SK-N-MC (cell line): ENCODE measurements around the gene SEL1L2.

Source experiments
- EZH2 ChIP-seq: fragments of 200-600 bp; sonication (generic); IDR thresholded peaks from one replicate; pipeline ENCODE4 v1.6.1; 2017; ENCODE audit warnings: antibody characterized with exemption
- POLR2AphosphoS5 ChIP-seq: IDR thresholded peaks from 2 replicates; pipeline ENCODE4 v1.6.1; 2012; ENCODE audit warnings: mild to moderate bottlenecking, low read depth, low read length, borderline replicate concordance

DNA sequence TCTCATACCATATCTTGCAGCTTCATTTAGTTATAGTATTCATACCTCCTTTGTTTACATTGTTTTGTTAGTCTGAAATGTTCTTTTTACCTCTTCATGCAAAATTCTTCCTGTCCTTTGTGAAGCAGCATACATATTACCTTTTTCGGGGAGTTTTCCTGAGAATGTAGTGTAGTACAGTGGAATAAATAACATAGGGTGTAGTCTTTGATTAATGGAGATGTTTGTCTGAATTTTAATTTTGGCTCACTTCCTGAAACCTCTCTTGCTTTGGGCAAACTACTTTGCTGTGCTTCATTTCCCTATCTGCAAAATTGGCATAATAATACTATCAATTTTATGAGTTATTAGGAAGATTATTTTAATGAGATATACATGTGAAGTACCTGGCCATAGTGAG, 10.5 kb upstream of the SEL1L2 start:
- TF ChIP-seq EZH2 (no peak), POLR2AphosphoS5 (no peak)
